A673 (cell line): ENCODE measurements around the gene APMAP. TPM values are rescaled to one million over a fixed set of nuclear protein-coding genes. Genes with fewer than 3 reads are reported as not detected.

Source experiments
- BruUV-seq: library from RNA; stranded (reverse); fragments of 400-500 nt; replicated peaks from 2 replicates; lab custom pipeline; 2021; lab: Mats Ljungman, UMichigan
- CTCF ChIA-PET: fragments of 300-600 bp; sonication (Branson Sonifier 250); formaldehyde crosslinking; loops from one replicate; lab custom pipeline; 2022; ENCODE audit warnings: antibody characterized with exemption; lab: Charles Lee
- POLR2A ChIA-PET: fragments of 300-600 bp; sonication (Branson Sonifier 250); formaldehyde crosslinking; loops from one replicate; lab custom pipeline; 2022; ENCODE audit warnings: antibody characterized with exemption; ENCODE audit not compliant: low non-redundant PET; lab: Charles Lee
- DNase-seq: peaks from one replicate; pipeline ENCODE4 v3.0.0-alpha.2; 2015; ENCODE audit warnings: low spot score
- H3K27ac ChIP-seq: fragments of 200-600 bp; sonication (generic); 2 replicates; pipeline ENCODE4 v1.5.1; 2016; ENCODE audit warnings: mixed run types, low read depth, mild to moderate bottlenecking, mixed read lengths, antibody characterized with exemption, low read length; ENCODE audit not compliant: poor library complexity, severe bottlenecking
- H3K27me3 ChIP-seq: fragments of 200-600 bp; sonication (generic); replicated peaks from 2 replicates; pipeline ENCODE4 v1.6.1; 2017; ENCODE audit warnings: mixed run types, low read depth, mild to moderate bottlenecking, mixed read lengths, antibody characterized with exemption, low read length; ENCODE audit not compliant: insufficient read depth, poor library complexity
- H3K36me3 ChIP-seq: fragments of 200-600 bp; sonication (generic); 2 replicates; pipeline ENCODE4 v1.6.1; 2016; ENCODE audit warnings: mixed run types, mild to moderate bottlenecking, mixed read lengths, antibody characterized with exemption, low read length; ENCODE audit not compliant: insufficient read depth, poor library complexity, severe bottlenecking
- H3K4me1 ChIP-seq: fragments of 200-600 bp; sonication (generic); 2 replicates; pipeline ENCODE4 v1.6.1; 2017; ENCODE audit warnings: mixed run types, mild to moderate bottlenecking, mixed read lengths, antibody characterized with exemption, low read length; ENCODE audit not compliant: insufficient read depth, poor library complexity, severe bottlenecking
- H3K4me3 ChIP-seq: fragments of 200-600 bp; sonication (generic); 2 replicates; pipeline ENCODE4 v1.5.1; 2016; ENCODE audit warnings: low read depth, mixed run types, mild to moderate bottlenecking, mixed read lengths, low read length; ENCODE audit not compliant: poor library complexity, severe bottlenecking
- H3K9me3 ChIP-seq: fragments of 200-600 bp; sonication (generic); 2 replicates; pipeline ENCODE4 v1.6.1; 2016; ENCODE audit warnings: mixed run types, low read depth, mild to moderate bottlenecking, mixed read lengths, antibody characterized with exemption, low read length; ENCODE audit not compliant: poor library complexity, severe bottlenecking
- EZH2 ChIP-seq: fragments of 200-600 bp; sonication (generic); IDR thresholded peaks from 2 replicates; pipeline ENCODE4 v1.6.1; 2017; ENCODE audit warnings: borderline replicate concordance, low read depth, mild to moderate bottlenecking, mixed read lengths, antibody characterized with exemption, low read length; ENCODE audit not compliant: poor library complexity, severe bottlenecking
- intact Hi-C: fragments of 100-400 bp; cut with micrococcal nuclease; formaldehyde crosslinking; loops from one replicate; pipeline ENCODE4 v1.10.0; 2022; ENCODE audit not compliant: unreplicated experiment
- total RNA-seq: library from RNA; stranded (reverse); gene quantifications from 2 replicates; pipeline ENCODE4 v1.2.3, GENCODE V29; 2021
- TF ChIP-seq, protein P1 (sequence below): fragments of 300-800, 200-600 bp; sonication (generic); conservative IDR thresholded peaks from 2 replicates; pipeline ENCODE4 v1.5.1; 2017; ENCODE audit warnings: low read depth, mild to moderate bottlenecking, antibody characterized with exemption, low read length, moderate library complexity, mixed read lengths

APMAP gene
- total RNA-seq, 1 experiment from 2014 or later: 70.3 TPM

DNA sequence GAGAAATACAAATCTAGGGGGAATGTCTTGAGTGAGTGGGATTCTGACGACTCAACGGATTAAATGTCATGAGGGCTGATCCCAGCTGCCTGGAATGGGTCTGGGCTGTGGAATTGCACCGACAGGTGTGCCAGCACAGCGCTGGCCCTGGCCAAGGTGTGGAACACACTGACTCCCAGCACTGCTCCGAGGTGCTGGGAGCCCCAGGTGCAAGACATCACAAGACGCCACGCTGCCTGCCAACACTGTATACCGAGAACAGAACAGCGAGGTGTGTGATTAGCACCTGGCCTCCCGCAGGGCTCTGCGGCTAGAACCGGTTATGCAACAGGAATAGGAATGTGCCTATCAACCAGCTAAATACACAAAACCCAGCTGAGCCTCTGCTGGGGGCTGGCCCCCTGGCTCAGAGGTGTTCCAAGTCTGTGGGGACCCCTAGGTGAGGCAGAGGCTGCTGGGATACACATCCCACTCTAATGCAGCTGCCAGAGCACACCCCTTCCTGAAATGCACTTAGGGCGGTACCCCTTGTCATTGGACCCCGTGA lies 24.8 kb upstream of the APMAP start:
- H3K4me3 ChIP-seq: no peak overlapping the region
- no peaks in the 10 kb centered on the region for H3K4me1 ChIP-seq
- DNase-seq: no peak
- CTCF ChIA-PET: no interaction called here
- intact Hi-C loops: no loop called here
- H3K27ac ChIP-seq: no peak overlapping the region
- BruUV-seq: no TSS peak
- no peaks in the 10 kb centered on the region for H3K36me3 ChIP-seq
- TF ChIP-seq, protein P1, sequence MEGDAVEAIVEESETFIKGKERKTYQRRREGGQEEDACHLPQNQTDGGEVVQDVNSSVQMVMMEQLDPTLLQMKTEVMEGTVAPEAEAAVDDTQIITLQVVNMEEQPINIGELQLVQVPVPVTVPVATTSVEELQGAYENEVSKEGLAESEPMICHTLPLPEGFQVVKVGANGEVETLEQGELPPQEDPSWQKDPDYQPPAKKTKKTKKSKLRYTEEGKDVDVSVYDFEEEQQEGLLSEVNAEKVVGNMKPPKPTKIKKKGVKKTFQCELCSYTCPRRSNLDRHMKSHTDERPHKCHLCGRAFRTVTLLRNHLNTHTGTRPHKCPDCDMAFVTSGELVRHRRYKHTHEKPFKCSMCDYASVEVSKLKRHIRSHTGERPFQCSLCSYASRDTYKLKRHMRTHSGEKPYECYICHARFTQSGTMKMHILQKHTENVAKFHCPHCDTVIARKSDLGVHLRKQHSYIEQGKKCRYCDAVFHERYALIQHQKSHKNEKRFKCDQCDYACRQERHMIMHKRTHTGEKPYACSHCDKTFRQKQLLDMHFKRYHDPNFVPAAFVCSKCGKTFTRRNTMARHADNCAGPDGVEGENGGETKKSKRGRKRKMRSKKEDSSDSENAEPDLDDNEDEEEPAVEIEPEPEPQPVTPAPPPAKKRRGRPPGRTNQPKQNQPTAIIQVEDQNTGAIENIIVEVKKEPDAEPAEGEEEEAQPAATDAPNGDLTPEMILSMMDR: no peak
- TF ChIP-seq EZH2: no peak
- POLR2A ChIA-PET: no interaction called here
- no peaks in the 10 kb centered on the region for H3K9me3 ChIP-seq
- H3K27me3 ChIP-seq: no peaks in the 10 kb centered on the region

DNA sequence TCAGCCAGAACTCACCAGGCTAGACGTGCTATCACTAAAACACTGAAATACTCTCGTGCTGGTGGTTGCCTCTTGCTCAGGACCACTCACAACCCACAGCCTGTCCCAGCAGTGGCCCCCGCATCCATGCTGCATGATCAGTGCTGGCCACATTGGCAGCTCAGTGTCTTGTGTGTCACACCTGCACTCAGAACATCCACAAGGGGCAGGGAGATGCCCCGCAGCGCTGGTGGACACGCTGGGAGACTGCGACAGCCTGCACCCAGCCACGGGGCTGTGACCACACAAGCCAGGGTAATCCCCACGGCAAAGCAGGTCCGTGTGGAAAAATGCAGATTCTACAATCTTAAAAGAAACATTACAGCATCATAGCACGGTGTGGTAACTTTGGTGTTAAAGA lies 23.9 kb upstream of the APMAP start:
- no peaks in the 10 kb centered on the region for H3K4me1 ChIP-seq
- H3K9me3 ChIP-seq: no peaks in the 10 kb centered on the region
- no peak for DNase-seq
- ChIA-PET POLR2A (no interaction called here), CTCF (no interaction called here)
- H3K27me3 ChIP-seq: no peaks in the 10 kb centered on the region
- no peak overlapping the region for H3K27ac ChIP-seq
- TF ChIP-seq, protein P1: no peak
- no TSS peak for BruUV-seq
- no peak overlapping the region for H3K4me3 ChIP-seq
- no peaks in the 10 kb centered on the region for H3K36me3 ChIP-seq
- intact Hi-C loops: no loop called here

DNA sequence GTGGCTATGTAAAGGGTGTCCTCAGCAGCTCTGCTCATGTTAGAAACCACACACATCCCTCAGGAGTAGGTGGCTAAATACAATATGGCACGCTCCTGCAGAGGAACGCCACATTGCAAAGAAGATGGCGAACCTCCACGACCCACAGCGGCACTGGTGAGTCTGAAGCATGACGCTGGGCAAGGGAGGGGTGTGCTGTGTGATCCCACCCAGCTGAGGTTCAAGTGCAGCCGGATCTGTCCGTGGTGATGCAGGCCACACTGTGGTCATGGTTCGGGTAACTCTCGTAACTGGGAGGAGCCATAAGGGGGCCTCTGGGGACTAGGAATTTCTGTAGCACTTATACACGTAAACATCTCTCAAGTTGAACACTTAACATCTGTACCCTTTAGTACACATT lies 23.4 kb upstream of the APMAP start:
- POLR2A ChIA-PET: no interaction called here
- intact Hi-C loops: no loop called here
- Histone ChIP-seq H3K4me1 (no peaks in the 10 kb centered on the region), H3K27ac (no peak overlapping the region), H3K36me3 (no peaks in the 10 kb centered on the region), H3K27me3 (no peaks in the 10 kb centered on the region), H3K4me3 (no peak overlapping the region), H3K9me3 (no peaks in the 10 kb centered on the region)
- BruUV-seq: no TSS peak
- DNase-seq: no peak
- CTCF ChIA-PET: no interaction called here
- TF ChIP-seq, protein P1: no peak
- TF ChIP-seq EZH2: no peak
